Gastroesophageal sphincter (tissue), 4 donors: Measurements from ENCODE around the gene LIPC. TPM values are rescaled to one million over a fixed set of nuclear protein-coding genes. Genes with fewer than 3 reads are reported as not detected.

Source experiments
- ATAC-seq: fragments of 150-250 bp; one replicate; pipeline ENCODE4 v1.9.1; 2016; ENCODE audit warnings: mild to moderate bottlenecking, moderate library complexity
- H3K27ac ChIP-seq, 4 donors: fragments of 200-600 bp; sonication (generic) in 3 of 4; 1 replicate in 3 of 4; 2 replicates in 1 of 4; pipeline ENCODE4 v1.5.1; 2016 to 2019
- H3K27me3 ChIP-seq: fragments of 200-600 bp; sonication (generic); one replicate; pipeline ENCODE4 v1.5.1; 2019
- H3K36me3 ChIP-seq, 2 donors: fragments of 200-600 bp; sonication (generic); one replicate each; pipeline ENCODE4 v1.5.1; 2019; ENCODE audit warnings: control low read depth in 1 of 2
- H3K4me1 ChIP-seq, 3 donors: fragments of 200-600 bp; sonication (generic); 1 replicate in 2 of 3; 2 replicates in 1 of 3; pipeline ENCODE4 v1.5.1; 2016 to 2019; ENCODE audit warnings: control low read depth in 2 of 3
- H3K4me3 ChIP-seq, 2 donors: fragments of 200-600 bp; sonication (generic); one replicate each; pipeline ENCODE4 v1.5.1; 2019; ENCODE audit warnings: mild to moderate bottlenecking in 1 of 2, moderate library complexity in 1 of 2
- H3K9me3 ChIP-seq, 3 donors: fragments of 200-600 bp; sonication (generic); one replicate each; pipeline ENCODE4 v1.5.1; 2017 to 2019; ENCODE audit warnings: control low read depth in 2 of 3
- CTCF ChIP-seq, 4 experiments: fragments of 200-600 bp in 2 of 4; fragments of 450-650 bp in 2 of 4; sonication (generic) in 1 of 4; IDR thresholded peaks; one replicate each; pipeline ENCODE4 v1.5.1; 2017 to 2019; ENCODE audit warnings: antibody characterized with exemption in 4 of 4, mild to moderate bottlenecking in 2 of 4, moderate library complexity in 2 of 4
- EP300 ChIP-seq: sonication (generic); formaldehyde crosslinking; IDR thresholded peaks from one replicate; pipeline ENCODE4 v1.6.1; 2017; ENCODE audit warnings: antibody characterized with exemption, mild to moderate bottlenecking
- POLR2A ChIP-seq, 2 donors: fragments of 450-650 bp; IDR thresholded peaks; one replicate each; pipeline ENCODE4 v1.6.1; 2017; ENCODE audit warnings: antibody characterized with exemption in 2 of 2, mild to moderate bottlenecking in 2 of 2, moderate library complexity in 1 of 2
- POLR2AphosphoS5 ChIP-seq: sonication (generic); formaldehyde crosslinking; IDR thresholded peaks from one replicate; pipeline ENCODE4 v1.6.1; 2017; ENCODE audit warnings: antibody characterized with exemption
- WGBS, 2 donors: methylation state at CpG; one replicate each; pipeline ENCODE4 v1.1.5; 2018; ENCODE audit warnings: low coverage in 1 of 2; 5-methylcytosine and 5-hydroxymethylcytosine counted together
- total RNA-seq, 4 donors: library from RNA; depleted of rRNA; stranded (reverse); fragments of >200 nt; gene quantifications; one replicate each; pipeline ENCODE4 v1.1.0, GENCODE V29; 2016

The LIPC gene
- total RNA-seq, 4 donors from 2014 or later = 0.32 to 0.50 TPM; not detected in 2

DNA sequence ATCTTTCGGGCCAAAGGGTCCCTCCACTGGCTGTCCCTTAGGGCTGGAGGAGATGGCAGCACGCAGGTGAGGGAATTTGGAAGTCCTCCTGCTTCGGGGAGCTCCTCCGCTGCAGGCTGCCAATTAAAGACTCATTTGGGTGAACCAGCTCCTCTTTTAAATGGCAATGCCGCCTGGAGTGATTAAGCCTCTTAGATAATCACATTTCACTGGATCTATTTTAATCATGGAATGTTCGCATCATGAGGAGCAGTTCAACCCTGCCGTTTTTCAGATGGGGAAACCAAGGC, 117.9 kb downstream of the LIPC start:
- TF ChIP-seq POLR2AphosphoS5 (no peak), CTCF (IDR thresholded peaks at IDR 0.05) (no peak), POLR2A (IDR thresholded peaks at IDR 0.05) (no peak), EP300 (no peak)
- Histone ChIP-seq H3K4me3 (no peak overlapping the region), H3K4me1 (peaks cover 0 to 51% (median 0%) of the 10 kb centered on the region in 3 donors), H3K36me3 (no peaks in the 10 kb centered on the region), H3K27me3 (no peaks in the 10 kb centered on the region), H3K9me3 (no peaks in the 10 kb centered on the region), H3K27ac (peak overlapping the region in 3 of 4 donors; percentile 53 to 82 (median 69))
- ATAC-seq = no peak
- 20 to 74% methylated on average over 2 to 4 of the region's 7 CpGs for WGBS, 2 donors

DNA sequence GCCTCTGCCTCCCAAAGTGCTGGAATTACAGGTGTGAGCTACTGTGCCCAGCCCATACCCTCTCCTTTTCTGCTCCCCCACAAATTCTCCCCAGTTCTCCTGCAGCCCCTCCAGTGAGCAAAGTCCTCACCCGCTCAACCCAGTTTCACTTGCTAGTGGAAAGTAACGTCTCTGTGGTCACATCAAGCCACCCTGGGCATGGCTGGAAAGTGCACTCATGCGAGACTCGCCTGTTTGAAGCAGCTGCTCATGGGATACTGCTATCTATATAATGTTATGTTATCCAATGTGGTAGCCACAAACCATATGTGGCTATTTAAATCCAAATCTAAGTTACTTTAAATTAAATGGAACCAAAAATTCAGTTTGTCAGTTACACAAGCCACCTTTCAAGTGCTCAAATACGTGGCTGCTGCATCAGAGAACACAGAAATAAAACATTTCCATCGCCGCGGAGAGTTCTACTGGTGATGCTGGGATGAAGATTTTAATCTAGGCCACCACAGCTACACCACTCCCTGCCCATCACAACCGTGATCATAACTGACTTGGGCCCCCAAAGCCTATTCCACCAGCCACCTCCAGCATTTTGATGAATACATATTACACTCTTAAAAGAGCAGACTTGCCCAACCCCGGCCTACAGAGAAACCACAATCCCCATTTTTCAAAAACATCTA, 119.4 kb downstream of the LIPC start:
- Histone ChIP-seq H3K27me3 (no peaks in the 10 kb centered on the region), H3K4me1 (peaks cover 0 to 51% (median 0%) of the 10 kb centered on the region in 3 donors), H3K4me3 (no peak overlapping the region), H3K27ac (no peak overlapping the region), H3K36me3 (no peaks in the 10 kb centered on the region), H3K9me3 (no peaks in the 10 kb centered on the region)
- WGBS, 2 donors = 82 to 92% methylated on average over 8 to 10 of the region's 10 CpGs
- no peak for TF ChIP-seq EP300
- no peak for TF ChIP-seq POLR2AphosphoS5
- no peak for TF ChIP-seq CTCF (IDR thresholded peaks at IDR 0.05)
- no peak for TF ChIP-seq POLR2A (IDR thresholded peaks at IDR 0.05)
- no peak for ATAC-seq

DNA sequence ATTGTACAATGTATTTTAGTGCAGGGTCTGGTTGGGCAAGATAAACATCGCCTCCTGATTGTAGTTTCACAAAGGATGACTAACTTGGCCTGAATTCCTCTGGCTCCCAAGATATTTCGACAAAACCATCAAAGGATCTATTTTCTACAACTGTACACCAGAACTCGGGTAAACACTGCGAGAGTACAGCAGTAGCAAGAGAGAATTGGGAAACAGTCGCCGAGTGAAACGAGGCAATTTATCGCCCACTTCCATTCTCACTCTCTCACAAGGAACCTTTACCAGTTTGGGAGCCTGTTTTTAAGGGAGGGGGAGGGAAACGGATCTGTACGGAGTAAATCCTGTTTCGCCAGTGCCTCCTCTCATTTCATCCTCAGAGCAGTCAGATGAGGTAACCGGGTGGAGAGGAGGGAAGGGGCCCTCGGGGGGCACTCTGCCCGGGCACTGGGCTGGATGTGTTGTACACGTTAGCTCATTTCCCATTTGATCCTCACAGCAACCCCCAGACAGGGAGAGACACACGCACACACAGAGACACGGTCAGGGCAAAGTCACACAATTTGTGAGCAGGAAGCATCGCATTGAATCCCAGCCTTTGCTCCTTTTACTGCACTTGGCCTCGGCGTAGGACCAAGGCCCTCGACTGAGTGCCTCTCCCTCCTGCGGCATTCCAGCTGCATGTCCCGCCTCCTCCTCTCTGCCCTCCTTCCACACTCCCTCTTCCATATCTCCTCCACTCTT, 120.1 kb downstream of the LIPC start:
- peaks cover 0 to 44% (median 0%) of the 10 kb centered on the region in 3 donors for H3K4me1 ChIP-seq
- H3K9me3 ChIP-seq = no peaks in the 10 kb centered on the region
- no peaks in the 10 kb centered on the region for H3K27me3 ChIP-seq
- WGBS, 2 donors = 42 to 60% methylated on average over 15 to 17 of the region's 23 CpGs
- no peaks in the 10 kb centered on the region for H3K36me3 ChIP-seq
- ATAC-seq = peak; percentile 51
- H3K27ac ChIP-seq = peak overlapping the region in 3 of 4 donors; percentile 10 to 36 (median 25)
- TF ChIP-seq POLR2AphosphoS5 (peak; percentile 57), EP300 (no peak), POLR2A (IDR thresholded peaks at IDR 0.05) (no peak), CTCF (IDR thresholded peaks at IDR 0.05) (no peak)
- H3K4me3 ChIP-seq = peak overlapping the region in 1 of 2 donors; percentile 22

GRCh38 chr15:58552505-58553364, 120.9 kb downstream of the LIPC start:
- H3K27me3 ChIP-seq = no peaks in the 10 kb centered on the region
- no peaks in the 10 kb centered on the region for H3K36me3 ChIP-seq
- WGBS, 2 donors = 71 to 94% methylated on average over 3 to 8 of the region's 24 CpGs
- TF ChIP-seq EP300 = no peak
- no peak for TF ChIP-seq POLR2A (IDR thresholded peaks at IDR 0.05)
- TF ChIP-seq CTCF (IDR thresholded peaks at IDR 0.05) = no peak
- no peak for TF ChIP-seq POLR2AphosphoS5
- H3K9me3 ChIP-seq = no peaks in the 10 kb centered on the region
- peak overlapping the region in 3 of 4 donors; percentile 10 to 36 (median 25) for H3K27ac ChIP-seq
- peak overlapping the region in 1 of 2 donors; percentile 22 for H3K4me3 ChIP-seq
- no peak for ATAC-seq
- H3K4me1 ChIP-seq = peaks cover 0 to 36% (median 0%) of the 10 kb centered on the region in 3 donors
